Activated CD8-positive, alpha-beta memory T cell treated with anti-CD3 and anti-CD28 coated beads, Interleukin-2, amount 10 ng/mL, durations not matched to agents 7 days and 5 days (primary cell): ENCODE results near the gene ADAM15. TPM values are rescaled to one million over a fixed set of nuclear protein-coding genes. Genes with fewer than 3 reads are reported as not detected.

Experiments
- ATAC-seq: fragments of 150-1000 bp; cut with Tn5 transposase; one replicate; pipeline ENCODE4 v1.10.0; 2021; ENCODE audit warnings: moderate library complexity
- CTCF ChIA-PET: fragments of 350-600 bp; sonication (Branson Sonifier 250); formaldehyde crosslinking; loops from one replicate; lab custom pipeline; 2021; ENCODE audit warnings: antibody characterized with exemption; lab: Charles Lee
- DNase-seq: peaks from one replicate; pipeline ENCODE4 v3.0.0-alpha.2; 2020
- H3K27ac Mint-ChIP-seq: one replicate; pipeline ENCODE4 v1.8.0; 2021; ENCODE audit warnings: mild to moderate bottlenecking, mixed read lengths
- H3K27me3 Mint-ChIP-seq: one replicate; pipeline ENCODE4 v1.8.0; 2021; ENCODE audit warnings: mixed read lengths
- H3K36me3 Mint-ChIP-seq: one replicate; pipeline ENCODE4 v1.8.0; 2021; ENCODE audit warnings: mild to moderate bottlenecking, mixed read lengths
- H3K4me1 Mint-ChIP-seq: one replicate; pipeline ENCODE4 v1.8.0; 2021; ENCODE audit warnings: mixed read lengths
- H3K4me3 Mint-ChIP-seq: one replicate; pipeline ENCODE4 v1.8.0; 2021; ENCODE audit warnings: mild to moderate bottlenecking, moderate library complexity, mixed read lengths
- H3K9me3 Mint-ChIP-seq: one replicate; pipeline ENCODE4 v1.8.0; 2022; ENCODE audit warnings: low read depth, mixed read lengths
- total RNA-seq, 2 experiments: library from RNA; stranded (reverse); gene quantifications; one replicate each; pipeline ENCODE4 v1.2.3, GENCODE V29; 2021

Gene ADAM15
- total RNA-seq, 2 experiments from 2014 or later = 41.7 to 47.5 TPM

GRCh38 chr1:155076371-155076770, 25.3 kb downstream of the ADAM15 start:
- peaks cover 40% of the 10 kb centered on the region for H3K27me3 Mint-ChIP-seq
- DNase-seq (no peak), ATAC-seq (no peak)
- peaks cover 55% of the 10 kb centered on the region for H3K4me1 Mint-ChIP-seq
- CTCF ChIA-PET = interaction anchor here (1.2 to 6.0 kb wide), 8 partner anchors 7 to 96 kb away, joined by 3 to 71 read pairs (median 12); partner anchors contain the start of genes EFNA4 and KRTCAP2
- no peaks in the 10 kb centered on the region for H3K9me3 Mint-ChIP-seq
- no peak overlapping the region for H3K27ac Mint-ChIP-seq
- no peak overlapping the region for H3K4me3 Mint-ChIP-seq
- H3K36me3 Mint-ChIP-seq = no peaks in the 10 kb centered on the region

- Mint-ChIP-seq H3K27ac (no peak overlapping the region), H3K36me3 (no peaks in the 10 kb centered on the region), H3K27me3 (peaks cover 37% of the 10 kb centered on the region), H3K4me1 (peaks cover 53% of the 10 kb centered on the region), H3K9me3 (no peaks in the 10 kb centered on the region), H3K4me3 (no peak overlapping the region)
- DNase-seq = no peak
- no peak for ATAC-seq
- CTCF ChIA-PET = interaction anchor here (1.2 to 6.0 kb wide), 6 partner anchors 8 to 33 kb away, joined by 3 to 71 read pairs (median 14); partner anchors contain the start of gene EFNA4
These were observed 26.2 kb downstream of the ADAM15 start for GRCh38 chr1:155077346-155077745.

GRCh38 chr1:155077758-155078445, 26.8 kb downstream of the ADAM15 start:
- Mint-ChIP-seq H3K4me1 (peaks cover 56% of the 10 kb centered on the region), H3K4me3 (no peak overlapping the region), H3K27ac (no peak overlapping the region), H3K36me3 (no peaks in the 10 kb centered on the region), H3K27me3 (peaks cover 41% of the 10 kb centered on the region), H3K9me3 (no peaks in the 10 kb centered on the region)
- DNase-seq = no peak
- no peak for ATAC-seq
- CTCF ChIA-PET = interaction anchor here (1.3 to 5.3 kb wide), 8 partner anchors 7 to 518 kb away, joined by 3 to 54 read pairs (median 8); partner anchors contain the start of genes ADAM15 and EFNA4

GRCh38 chr1:155078469-155079209, 27.5 kb downstream of the ADAM15 start, which contains the start of gene EFNA3:
Gene EFNA3, plus strand, starts transcription at chr1:155078837. Its CDS starts 105 bp downstream, at chr1:155078942.
- Mint-ChIP-seq H3K4me1 (peaks cover 49% of the 10 kb centered on the region), H3K4me3 (peak within 1 kb of the TSS; percentile 42), H3K27me3 (peaks cover 49% of the 10 kb centered on the region), H3K36me3 (no peaks in the 10 kb centered on the region), H3K9me3 (no peaks in the 10 kb centered on the region), H3K27ac (no peak within 1 kb of the TSS)
- CTCF ChIA-PET = interaction anchor here (1.3 to 5.3 kb wide), 7 partner anchors 10 to 519 kb away, joined by 4 to 54 read pairs (median 5); partner anchors contain the start of genes ADAM15 and EFNA4
- ATAC-seq (peak; percentile 59), DNase-seq (peak; percentile 66)

GRCh38 chr1:155079210-155079486, 28.0 kb downstream of the ADAM15 start:
- CTCF ChIA-PET = interaction anchor here (1.3 to 5.3 kb wide), 6 partner anchors 10 to 519 kb away, joined by 4 to 54 read pairs (median 8); partner anchors contain the start of genes ADAM15 and EFNA4
- Mint-ChIP-seq H3K36me3 (no peaks in the 10 kb centered on the region), H3K27ac (no peak overlapping the region), H3K27me3 (peaks cover 54% of the 10 kb centered on the region), H3K4me1 (peaks cover 49% of the 10 kb centered on the region), H3K9me3 (no peaks in the 10 kb centered on the region), H3K4me3 (peak overlapping the region; percentile 42)
- DNase-seq (no peak), ATAC-seq (peak; percentile 6)

- CTCF ChIA-PET = interaction anchor here (1.0 to 5.3 kb wide), 8 partner anchors 11 to 80 kb away, joined by 4 to 54 read pairs (median 6); partner anchors contain the start of genes ADAM15 and EFNA4
- Mint-ChIP-seq H3K27ac (no peak overlapping the region), H3K36me3 (no peaks in the 10 kb centered on the region), H3K9me3 (no peaks in the 10 kb centered on the region), H3K4me1 (peaks cover 49% of the 10 kb centered on the region), H3K4me3 (peak overlapping the region; percentile 42), H3K27me3 (peaks cover 56% of the 10 kb centered on the region)
- ATAC-seq (no peak), DNase-seq (no peak)
These were observed 28.6 kb downstream of the ADAM15 start for GRCh38 chr1:155079487-155080311.

GRCh38 chr1:155080312-155081228, 29.5 kb downstream of the ADAM15 start:
- CTCF ChIA-PET = interaction anchor here (0.9 to 5.3 kb wide), 11 partner anchors 9 to 113 kb away, joined by 3 to 54 read pairs (median 4); partner anchors contain the start of genes ADAM15, EFNA4 and KRTCAP2
- Mint-ChIP-seq H3K4me3 (no peak overlapping the region), H3K27me3 (peaks cover 56% of the 10 kb centered on the region), H3K27ac (no peak overlapping the region), H3K9me3 (no peaks in the 10 kb centered on the region), H3K36me3 (no peaks in the 10 kb centered on the region), H3K4me1 (peaks cover 52% of the 10 kb centered on the region)
- ATAC-seq = no peak
- DNase-seq = no peak

GRCh38 chr1:155081472-155082300, 30.6 kb downstream of the ADAM15 start:
- Mint-ChIP-seq H3K27me3 (peaks cover 56% of the 10 kb centered on the region), H3K4me1 (peaks cover 55% of the 10 kb centered on the region), H3K4me3 (peak overlapping the region; percentile 29), H3K36me3 (no peaks in the 10 kb centered on the region), H3K9me3 (no peaks in the 10 kb centered on the region), H3K27ac (peak overlapping the region; percentile 42)
- CTCF ChIA-PET = interaction anchor here (1.1 to 5.5 kb wide), 8 partner anchors 10 to 112 kb away, joined by 3 to 319 read pairs (median 6); partner anchors contain the start of genes ADAM15, EFNA4 and KRTCAP2
- no peak for DNase-seq
- no peak for ATAC-seq

- no peak overlapping the region for H3K4me3 Mint-ChIP-seq
- ATAC-seq (no peak), DNase-seq (no peak)
- H3K4me1 Mint-ChIP-seq = peaks cover 47% of the 10 kb centered on the region
- H3K27me3 Mint-ChIP-seq = peaks cover 56% of the 10 kb centered on the region
- no peaks in the 10 kb centered on the region for H3K9me3 Mint-ChIP-seq
- H3K27ac Mint-ChIP-seq = no peak overlapping the region
- CTCF ChIA-PET = interaction anchor here (4.8 to 5.5 kb wide), 3 partner anchors 22 to 87 kb away, joined by 84 to 319 read pairs (median 118); partner anchors contain the start of genes ADAM15, EFNA4 and KRTCAP2
- H3K36me3 Mint-ChIP-seq = no peaks in the 10 kb centered on the region
These were observed 31.4 kb downstream of the ADAM15 start for GRCh38 chr1:155082301-155083051.

- H3K4me3 Mint-ChIP-seq = no peak overlapping the region
- H3K4me1 Mint-ChIP-seq = peaks cover 43% of the 10 kb centered on the region
- H3K36me3 Mint-ChIP-seq = no peaks in the 10 kb centered on the region
- no peak overlapping the region for H3K27ac Mint-ChIP-seq
- H3K9me3 Mint-ChIP-seq = no peaks in the 10 kb centered on the region
- ATAC-seq (no peak), DNase-seq (no peak)
- CTCF ChIA-PET = interaction anchor here (2.6 to 5.5 kb wide), 5 partner anchors 7 to 122 kb away, joined by 10 to 319 read pairs (median 84); partner anchors contain the start of genes ADAM15, EFNA4, KRTCAP2 and PYGO2
- peaks cover 49% of the 10 kb centered on the region for H3K27me3 Mint-ChIP-seq
These were observed 32.0 kb downstream of the ADAM15 start for GRCh38 chr1:155083052-155083541.
